ENCODE data around the gene SMARCAL1. TPM values are rescaled to one million over a fixed set of nuclear protein-coding genes. Genes with fewer than 3 reads are reported as not detected.

SMARCAL1 gene
- total and polyA plus RNA-seq, 2 donors (not counting 1 experiment from before 2014, with no cell fraction given), result 20.2 to 46.7 TPM

DNA sequence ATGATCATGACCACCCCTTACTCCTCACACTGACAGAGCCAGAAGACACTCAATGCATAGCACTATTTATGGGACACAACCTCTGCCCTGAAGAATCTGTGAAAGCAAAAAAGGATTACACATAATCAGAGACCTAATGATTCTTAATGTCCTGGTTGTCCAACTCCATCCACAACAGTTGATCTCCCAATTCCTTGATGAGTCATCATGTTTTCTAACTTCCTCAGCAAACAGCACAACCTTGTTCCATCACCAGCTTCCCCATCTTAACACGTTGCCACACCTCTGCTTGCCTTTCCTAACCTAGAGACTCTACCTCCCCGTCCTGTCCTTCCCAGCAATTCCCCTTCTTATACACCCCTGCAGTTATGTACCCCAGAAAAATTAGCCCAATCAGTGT is 26.8 kb upstream of the SMARCAL1 start:
- H3K4me3 ChIP-seq (ENCODE audit: control extremely low read depth in 1 of 5, extremely low read depth in 1 of 5, insufficient read depth in 1 of 5, low read depth in 2 of 5, low read length in 4 of 5), result no peak overlapping the region
- H3K27ac ChIP-seq (ENCODE audit: low read length in 2 of 2), result no peak overlapping the region
- peaks cover 0 to 6% (median 0%) of the 10 kb centered on the region in 4 experiments for H3K27me3 ChIP-seq (replicated peaks in 1 of 4; ENCODE audit: control extremely low read depth in 1 of 4, control insufficient read depth in 3 of 4, insufficient read depth in 4 of 4, low read length in 3 of 4)
- ATAC-seq (ENCODE audit: low read depth), result no peak
- no peaks in the 10 kb centered on the region for H3K79me2 ChIP-seq (ENCODE audit: control insufficient read depth, insufficient read depth, low read length)
- Mint-ChIP-seq H3K4me1 (peaks cover 1% of the 10 kb centered on the region), H3K4me3 (no peak overlapping the region), H3K9me3 (ENCODE audit: insufficient read depth) (no peaks in the 10 kb centered on the region), H3K27ac (no peak overlapping the region), H3K27me3 (peaks cover 22% of the 10 kb centered on the region)
- no peaks in the 10 kb centered on the region for H3K9me3 ChIP-seq (ENCODE audit: control extremely low read depth in 1 of 3, control insufficient read depth in 2 of 3, insufficient read depth in 1 of 3, low read length in 2 of 3)
- H3K36me3 ChIP-seq (replicated peaks in 1 of 2; ENCODE audit: control extremely low read depth in 1 of 2, control insufficient read depth in 1 of 2, extremely low read depth in 1 of 2, insufficient read depth in 2 of 2, low read length in 1 of 2), result no peaks in the 10 kb centered on the region
- 51% methylated on average over 2 of the region's 2 CpGs for WGBS (ENCODE audit: insufficient coverage)
- H3K9ac ChIP-seq (ENCODE audit: low read length), result no peak overlapping the region
- ChIA-PET CTCF (no interaction called here), POLR2A (no interaction called here)
- intact Hi-C loops (cut with micrococcal nuclease), result no loop called here
- H4K20me1 ChIP-seq (ENCODE audit: control insufficient read depth, insufficient read depth, low read length, poor library complexity, severe bottlenecking), result no peaks in the 10 kb centered on the region
- TF ChIP-seq CTCF (IDR thresholded peaks at IDR 0.05), result no peak
- TF ChIP-seq EZH2 (IDR thresholded peaks at IDR 0.05; ENCODE audit: borderline replicate concordance, insufficient read depth, low read depth, low read length, poor library complexity, severe bottlenecking), result no peak
- no peak overlapping the region for H2AFZ ChIP-seq (ENCODE audit: insufficient read depth, low read depth, low read length, poor library complexity, severe bottlenecking)
- DNase-seq, result no peak
- H3K4me2 ChIP-seq (replicated peaks; ENCODE audit: low read depth, low read length, poor library complexity, severe bottlenecking), result no peak overlapping the region
- no peaks in the 10 kb centered on the region for H3K4me1 ChIP-seq (ENCODE audit: control insufficient read depth in 2 of 2, insufficient read depth in 2 of 2, low read length in 2 of 2)

DNA sequence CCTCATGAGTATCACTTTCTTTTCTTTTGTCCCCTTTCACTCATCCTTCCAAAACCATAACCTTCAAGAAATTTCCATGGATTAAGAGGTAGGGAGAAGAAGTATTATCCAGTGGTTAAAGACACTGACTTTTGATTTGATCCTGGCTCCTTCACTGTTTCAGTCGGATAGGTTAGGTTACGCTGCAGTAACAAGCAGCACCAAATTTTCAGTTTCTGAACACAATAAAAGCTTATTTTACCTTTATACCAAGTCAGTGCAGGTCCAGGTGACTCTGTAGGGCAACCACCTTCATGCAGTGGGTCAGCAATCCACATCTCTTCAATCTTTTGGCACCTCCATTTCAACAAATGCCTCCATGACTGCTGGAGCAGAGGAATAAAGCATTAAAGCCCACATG is 25.0 kb upstream of the SMARCAL1 start:
- Histone ChIP-seq H3K9ac (ENCODE audit: low read length) (no peak overlapping the region), H3K79me2 (ENCODE audit: control insufficient read depth, insufficient read depth, low read length) (no peaks in the 10 kb centered on the region), H3K4me3 (ENCODE audit: control extremely low read depth in 1 of 5, extremely low read depth in 1 of 5, insufficient read depth in 1 of 5, low read depth in 2 of 5, low read length in 4 of 5) (no peak overlapping the region), H2AFZ (ENCODE audit: insufficient read depth, low read depth, low read length, poor library complexity, severe bottlenecking) (no peak overlapping the region), H3K27me3 (replicated peaks in 1 of 4; ENCODE audit: control extremely low read depth in 1 of 4, control insufficient read depth in 3 of 4, insufficient read depth in 4 of 4, low read length in 3 of 4) (peaks cover 0 to 6% (median 0%) of the 10 kb centered on the region in 4 experiments), H3K4me1 (ENCODE audit: control insufficient read depth in 2 of 2, insufficient read depth in 2 of 2, low read length in 2 of 2) (no peaks in the 10 kb centered on the region), H3K36me3 (replicated peaks in 1 of 2; ENCODE audit: control extremely low read depth in 1 of 2, control insufficient read depth in 1 of 2, extremely low read depth in 1 of 2, insufficient read depth in 2 of 2, low read length in 1 of 2) (no peaks in the 10 kb centered on the region), H4K20me1 (ENCODE audit: control insufficient read depth, insufficient read depth, low read length, poor library complexity, severe bottlenecking) (no peaks in the 10 kb centered on the region), H3K27ac (ENCODE audit: low read length in 2 of 2) (no peak overlapping the region), H3K9me3 (ENCODE audit: control extremely low read depth in 1 of 3, control insufficient read depth in 2 of 3, insufficient read depth in 1 of 3, low read length in 2 of 3) (no peaks in the 10 kb centered on the region), H3K4me2 (replicated peaks; ENCODE audit: low read depth, low read length, poor library complexity, severe bottlenecking) (no peak overlapping the region)
- Mint-ChIP-seq H3K9me3 (ENCODE audit: insufficient read depth) (no peaks in the 10 kb centered on the region), H3K27me3 (peaks cover 22% of the 10 kb centered on the region), H3K27ac (no peak overlapping the region), H3K4me3 (no peak overlapping the region), H3K4me1 (peaks cover 1% of the 10 kb centered on the region)
- WGBS (ENCODE audit: insufficient coverage), result 100% methylated on average over 2 of the region's 2 CpGs
- ChIA-PET POLR2A (no interaction called here), CTCF (interaction anchor here (1.2 kb wide), 1 partner anchor 254 kb away, joined by 3 read pairs; no protein-coding TSS in a partner anchor)
- intact Hi-C loops (cut with micrococcal nuclease), result no loop called here
- TF ChIP-seq EZH2 (IDR thresholded peaks at IDR 0.05; ENCODE audit: borderline replicate concordance, insufficient read depth, low read depth, low read length, poor library complexity, severe bottlenecking) (no peak), CTCF (IDR thresholded peaks at IDR 0.05) (no peak)
- no peak for DNase-seq
- no peak for ATAC-seq (ENCODE audit: low read depth)

Data from B cell (primary cell).